Measurements from ENCODE around the gene RAB8A.

GRCh38 chr19:16085115-16085514 lies 26.6 kb upstream of the RAB8A start:
- TF ChIP-seq, protein P1, sequence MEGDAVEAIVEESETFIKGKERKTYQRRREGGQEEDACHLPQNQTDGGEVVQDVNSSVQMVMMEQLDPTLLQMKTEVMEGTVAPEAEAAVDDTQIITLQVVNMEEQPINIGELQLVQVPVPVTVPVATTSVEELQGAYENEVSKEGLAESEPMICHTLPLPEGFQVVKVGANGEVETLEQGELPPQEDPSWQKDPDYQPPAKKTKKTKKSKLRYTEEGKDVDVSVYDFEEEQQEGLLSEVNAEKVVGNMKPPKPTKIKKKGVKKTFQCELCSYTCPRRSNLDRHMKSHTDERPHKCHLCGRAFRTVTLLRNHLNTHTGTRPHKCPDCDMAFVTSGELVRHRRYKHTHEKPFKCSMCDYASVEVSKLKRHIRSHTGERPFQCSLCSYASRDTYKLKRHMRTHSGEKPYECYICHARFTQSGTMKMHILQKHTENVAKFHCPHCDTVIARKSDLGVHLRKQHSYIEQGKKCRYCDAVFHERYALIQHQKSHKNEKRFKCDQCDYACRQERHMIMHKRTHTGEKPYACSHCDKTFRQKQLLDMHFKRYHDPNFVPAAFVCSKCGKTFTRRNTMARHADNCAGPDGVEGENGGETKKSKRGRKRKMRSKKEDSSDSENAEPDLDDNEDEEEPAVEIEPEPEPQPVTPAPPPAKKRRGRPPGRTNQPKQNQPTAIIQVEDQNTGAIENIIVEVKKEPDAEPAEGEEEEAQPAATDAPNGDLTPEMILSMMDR (IDR thresholded peaks at IDR 0.05 in 2 of 3, conservative IDR thresholded peaks at IDR 0.05 in 1 of 3; ENCODE audit: insufficient read depth in 2 of 3, low read depth in 1 of 3, low read length in 3 of 3) = no peak
- TF ChIP-seq, protein P2, sequence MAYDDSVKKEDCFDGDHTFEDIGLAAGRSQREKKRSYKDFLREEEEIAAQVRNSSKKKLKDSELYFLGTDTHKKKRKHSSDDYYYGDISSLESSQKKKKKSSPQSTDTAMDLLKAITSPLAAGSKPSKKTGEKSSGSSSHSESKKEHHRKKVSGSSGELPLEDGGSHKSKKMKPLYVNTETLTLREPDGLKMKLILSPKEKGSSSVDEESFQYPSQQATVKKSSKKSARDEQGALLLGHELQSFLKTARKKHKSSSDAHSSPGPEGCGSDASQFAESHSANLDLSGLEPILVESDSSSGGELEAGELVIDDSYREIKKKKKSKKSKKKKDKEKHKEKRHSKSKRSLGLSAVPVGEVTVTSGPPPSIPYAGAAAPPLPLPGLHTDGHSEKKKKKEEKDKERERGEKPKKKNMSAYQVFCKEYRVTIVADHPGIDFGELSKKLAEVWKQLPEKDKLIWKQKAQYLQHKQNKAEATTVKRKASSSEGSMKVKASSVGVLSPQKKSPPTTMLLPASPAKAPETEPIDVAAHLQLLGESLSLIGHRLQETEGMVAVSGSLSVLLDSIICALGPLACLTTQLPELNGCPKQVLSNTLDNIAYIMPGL (CRISPR knock-in tag; IDR thresholded peaks at IDR 0.05) = no peak
